Measurements from ENCODE around the gene NDUFAF8.

Gene NDUFAF8

DNA sequence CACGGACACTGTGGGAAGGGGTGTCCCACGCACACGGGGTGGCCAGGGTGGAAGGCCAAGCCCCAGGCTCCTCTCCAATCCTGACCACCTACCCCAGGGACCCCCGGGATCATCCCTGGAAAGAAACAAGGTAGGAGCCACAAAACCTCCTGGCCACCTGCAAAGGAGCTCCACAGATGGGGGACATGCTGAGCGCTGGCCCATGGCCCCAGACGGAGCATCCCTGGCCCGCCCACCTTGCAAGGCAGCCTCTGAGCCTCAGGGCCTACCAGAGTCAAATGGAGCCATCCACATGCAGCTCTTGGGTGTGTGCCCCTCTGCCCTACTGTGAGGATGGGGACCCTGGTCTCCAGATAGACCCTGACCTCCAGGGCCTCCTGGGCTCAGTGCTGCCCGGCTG is 39.7 kb downstream of the NDUFAF8 start:
- DNase-seq, result no peak

DNA sequence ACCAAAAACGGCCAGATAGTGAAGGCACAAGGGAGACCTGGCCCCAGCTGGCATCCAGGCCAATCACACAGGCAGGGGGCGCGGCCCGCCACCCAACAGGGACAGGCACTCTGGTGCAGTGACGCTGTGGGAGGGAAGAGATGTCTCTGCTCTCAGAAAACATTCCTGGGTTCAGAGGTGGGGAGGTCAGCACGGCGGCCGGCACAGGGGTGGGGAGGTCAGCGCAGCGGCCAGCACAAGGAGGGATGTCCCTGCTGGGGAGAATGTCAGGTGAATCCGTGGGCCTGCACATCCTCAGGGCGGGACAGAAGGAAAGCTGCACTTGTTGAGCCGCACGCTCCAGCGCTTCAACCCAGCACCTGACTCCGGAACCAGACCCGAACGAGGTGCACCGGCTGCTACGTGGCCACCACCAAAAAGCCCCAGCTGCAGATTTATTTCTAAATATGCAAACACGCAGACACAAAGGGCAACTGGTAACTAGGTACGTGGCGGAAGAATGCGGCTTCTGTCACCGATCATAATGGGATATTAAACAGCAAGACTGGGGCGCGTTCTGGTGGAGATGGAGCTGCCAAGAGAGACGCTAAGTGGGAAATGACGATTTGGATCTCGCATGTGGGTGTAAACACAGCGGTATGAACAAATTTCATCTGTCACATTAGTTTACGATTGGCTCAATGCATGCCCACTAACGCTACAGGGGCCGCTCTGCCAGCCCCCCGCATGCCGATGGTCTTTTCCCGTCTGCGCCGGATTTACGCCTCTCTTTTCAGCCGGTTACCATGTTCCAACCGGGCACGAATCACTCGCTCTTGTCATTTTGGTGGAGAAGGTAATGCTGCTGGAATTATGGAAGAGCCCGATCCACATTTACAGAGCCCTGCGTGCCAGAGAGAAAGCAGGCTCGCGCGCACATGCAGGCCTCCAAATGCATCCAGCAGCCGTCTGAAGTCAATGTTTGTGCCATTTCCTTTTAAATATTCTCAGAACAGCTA is 40.5 kb downstream of the NDUFAF8 start:
- no peak for DNase-seq

DNA sequence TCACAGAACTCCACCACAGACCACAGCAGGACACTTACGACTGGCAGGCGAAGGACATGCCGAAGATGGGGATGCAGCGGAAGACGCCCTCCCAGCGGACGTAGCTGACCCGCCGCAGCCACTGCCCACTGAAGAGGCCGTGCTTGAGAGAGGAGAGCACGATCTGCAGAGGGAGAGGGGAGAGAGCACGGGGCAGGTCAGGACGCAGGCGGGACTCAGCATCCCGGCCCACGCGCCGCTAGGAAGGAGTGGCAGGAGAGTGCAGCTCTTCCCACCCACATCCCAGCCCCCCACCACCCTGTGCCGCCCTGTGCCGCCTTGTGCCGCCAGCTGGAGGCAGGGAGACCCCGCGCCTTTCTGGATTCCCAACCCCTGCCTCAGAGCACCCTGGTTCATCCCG is 41.5 kb downstream of the NDUFAF8 start:
- no peak for DNase-seq

DNA sequence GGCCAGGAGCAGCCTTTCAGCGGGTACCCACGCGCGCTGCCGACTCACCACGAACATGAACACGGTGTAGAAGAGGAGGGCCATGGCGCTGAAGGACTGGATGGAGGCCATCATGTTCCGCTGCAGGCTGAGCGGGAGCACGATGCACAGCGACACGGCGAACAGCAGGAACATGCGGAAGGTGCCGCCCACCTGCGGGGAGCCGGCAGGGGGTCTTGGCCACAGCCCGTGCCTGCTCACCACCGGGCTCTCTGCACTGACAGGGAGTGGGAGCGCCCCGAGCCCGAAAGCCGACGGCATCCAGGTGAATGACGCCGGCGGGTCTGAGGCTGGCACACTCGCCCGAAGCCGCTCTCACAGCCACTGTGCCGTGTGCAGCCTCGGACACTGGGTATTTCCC is 43.0 kb downstream of the NDUFAF8 start:
- no peak for DNase-seq

DNA sequence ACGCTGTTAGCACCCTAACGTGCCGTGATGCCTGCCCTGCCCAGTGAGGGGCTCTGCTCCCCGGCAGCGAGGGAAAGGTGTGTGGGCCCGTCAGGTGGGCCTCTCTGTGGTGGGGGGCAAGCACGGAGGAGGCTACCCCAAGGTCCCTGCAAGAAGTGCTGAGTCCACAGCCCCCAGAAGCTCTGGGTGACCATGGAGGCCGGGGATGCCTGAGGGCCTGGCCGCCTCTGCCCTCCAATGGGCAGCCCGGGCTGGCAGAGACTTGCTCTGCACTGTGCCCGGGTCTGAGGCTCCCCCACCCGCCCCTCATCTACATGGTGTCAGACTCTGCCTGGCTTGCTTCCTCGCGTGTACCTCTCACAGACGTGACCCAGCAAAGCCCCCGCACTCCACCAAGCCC is 43.8 kb downstream of the NDUFAF8 start:
- no peak for DNase-seq

DNA sequence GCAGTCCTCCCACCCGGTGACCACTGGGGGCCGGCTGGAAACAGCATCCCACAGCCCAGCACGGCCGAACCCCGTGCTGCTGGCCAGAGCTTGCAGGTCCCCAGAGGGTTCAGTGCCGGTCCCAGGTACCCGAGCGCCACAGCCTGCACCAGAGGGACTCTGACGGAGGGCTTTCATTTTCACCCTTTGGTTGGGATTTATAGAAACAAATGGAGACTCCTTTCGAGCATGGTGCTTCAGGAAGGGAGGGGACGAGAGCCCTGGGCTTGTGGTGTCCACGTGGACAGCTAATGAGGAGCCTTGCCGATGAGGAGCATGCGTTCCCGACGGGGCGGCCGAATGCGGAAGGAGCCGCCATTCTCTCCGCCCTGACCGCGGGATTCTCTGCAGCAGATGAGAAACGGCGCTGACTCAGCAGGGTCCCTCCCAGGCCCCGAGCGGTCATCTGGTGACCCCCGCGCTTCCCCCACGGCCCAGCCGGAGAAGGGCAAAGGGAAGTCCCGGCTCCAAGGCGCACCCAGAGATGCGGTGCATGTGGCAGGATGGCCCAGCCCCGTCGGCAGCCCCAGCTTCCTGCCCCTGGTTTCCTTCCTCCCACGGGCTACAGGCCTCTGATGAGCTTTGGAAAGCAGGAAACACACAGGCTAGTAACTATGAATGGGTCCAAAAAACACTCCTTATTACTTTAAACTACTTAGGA is 46.2 kb downstream of the NDUFAF8 start:
- no peak for DNase-seq

DNA sequence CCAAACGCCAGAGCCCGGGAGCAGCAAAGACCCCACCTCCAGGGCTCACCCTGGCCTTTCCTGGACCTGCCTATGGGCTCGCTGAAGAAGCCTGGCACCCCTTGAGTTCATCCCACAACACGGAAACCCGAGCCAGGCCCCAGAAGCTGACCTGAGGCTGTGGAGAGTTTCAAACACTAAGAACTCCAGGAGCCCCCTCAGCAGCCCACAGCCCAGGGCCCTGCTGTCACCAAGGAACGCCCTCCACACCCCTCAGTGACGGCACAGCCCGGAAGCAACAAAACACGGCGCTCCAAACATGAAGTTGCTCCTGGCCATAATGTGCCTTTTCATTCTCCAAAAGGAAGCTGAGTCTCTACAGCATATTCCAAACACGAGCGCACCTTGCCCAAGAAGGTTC is 46.8 kb downstream of the NDUFAF8 start:
- no peak for DNase-seq

DNA sequence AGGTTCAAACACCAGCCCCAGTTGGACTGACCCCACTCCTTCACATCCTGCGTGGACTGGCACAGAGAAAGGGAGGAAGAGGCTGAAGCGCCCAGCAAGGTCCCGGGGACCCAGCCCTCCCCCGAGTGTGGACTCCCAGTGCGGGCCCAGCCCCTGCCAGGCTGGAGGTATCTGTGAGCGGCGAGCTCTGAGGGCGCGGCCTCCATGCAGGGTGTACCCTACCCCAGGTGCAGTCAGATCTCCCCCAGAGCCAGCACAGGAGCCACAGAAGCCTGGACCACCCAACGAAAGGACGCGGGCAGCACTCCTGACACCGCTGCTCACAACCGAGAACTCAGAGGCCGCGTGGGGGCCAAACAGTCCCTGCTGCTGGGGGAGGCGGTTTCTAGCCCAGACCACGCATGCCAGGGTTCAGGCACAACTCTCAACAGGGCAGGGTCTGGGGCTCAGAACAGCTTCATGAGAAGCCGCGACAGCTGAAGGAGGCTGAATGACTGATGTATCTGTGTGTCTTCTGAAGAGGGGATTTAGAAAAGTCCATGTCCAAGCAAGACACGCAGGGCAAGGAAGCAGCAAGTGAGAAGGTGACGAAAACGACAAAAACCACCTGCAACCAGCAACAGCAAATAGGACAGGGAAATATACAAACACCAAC is 47.5 kb downstream of the NDUFAF8 start:
- no peak for DNase-seq

DNA sequence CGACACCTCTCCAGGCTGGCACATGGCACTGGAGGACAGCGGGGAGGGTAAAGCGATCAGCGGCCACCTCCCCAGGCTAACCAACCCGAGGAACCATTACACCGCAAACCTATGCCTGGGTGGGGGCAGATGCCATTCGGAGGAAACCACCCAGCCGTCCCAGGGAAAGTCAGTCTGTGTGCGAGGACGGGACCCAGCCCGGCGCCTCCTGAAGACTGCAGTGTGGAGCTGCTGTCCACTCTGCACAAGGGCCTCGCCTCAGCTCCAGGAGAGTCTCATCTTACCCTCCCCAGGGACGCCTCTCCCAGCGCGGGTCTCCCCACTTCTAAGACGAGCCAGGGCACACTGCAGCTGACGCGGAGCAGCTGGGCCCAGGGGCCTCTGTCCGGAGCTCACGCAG is 48.0 kb downstream of the NDUFAF8 start:
- DNase-seq, result no peak

DNA sequence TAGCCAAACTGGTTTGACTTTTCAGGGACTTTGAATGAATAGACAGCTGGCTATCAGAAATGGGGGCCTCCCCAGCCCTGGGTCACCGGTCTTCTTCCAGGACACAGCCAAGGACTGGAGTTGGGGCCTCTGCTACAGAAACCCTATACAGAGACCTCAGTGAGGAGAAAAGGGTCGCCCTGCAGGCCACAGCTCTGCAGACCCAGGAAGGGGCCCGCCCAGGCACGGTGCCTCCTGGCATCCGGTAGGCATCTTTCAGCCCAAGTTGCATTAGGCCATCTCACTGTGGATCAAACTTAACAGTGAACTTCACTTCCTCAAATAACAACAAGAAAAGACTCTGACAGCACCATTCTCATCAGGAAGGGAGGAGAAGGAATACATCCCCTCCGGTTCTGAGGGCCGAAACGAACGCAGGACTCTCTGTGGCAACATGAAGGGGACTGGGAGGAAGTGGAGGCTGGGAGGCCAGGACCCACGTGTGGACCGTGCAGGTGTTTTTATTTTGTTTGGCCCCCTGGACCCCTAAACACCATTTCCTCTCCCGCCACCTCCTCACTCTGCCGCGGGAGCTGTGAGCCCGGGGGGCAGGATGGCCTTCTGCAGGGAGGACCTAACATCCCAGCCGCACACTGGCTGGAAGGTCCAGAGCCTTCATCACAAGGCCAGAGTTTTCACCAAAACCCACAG is 48.8 kb downstream of the NDUFAF8 start:
- no peak for DNase-seq

DNA sequence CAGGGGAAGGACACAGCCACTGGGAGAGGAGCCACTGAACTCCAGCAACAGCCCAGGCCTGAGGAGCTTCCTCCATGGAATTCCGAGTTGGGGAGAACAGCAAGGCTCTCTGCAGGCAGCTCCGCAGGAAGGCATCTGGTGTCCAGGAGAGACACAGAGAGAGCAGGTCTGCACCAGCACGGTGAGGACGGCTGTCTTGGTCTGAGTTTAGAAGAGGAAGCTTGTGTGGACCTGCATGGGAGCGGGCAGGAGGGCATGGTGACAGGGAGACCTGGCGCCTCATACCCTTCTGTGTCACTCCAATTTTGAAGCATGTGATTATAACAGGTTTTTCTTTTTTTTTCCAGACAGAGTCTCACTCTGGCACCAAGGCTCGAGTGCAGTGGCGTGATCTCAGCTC is 49.6 kb downstream of the NDUFAF8 start:
- no peak for DNase-seq

DNA sequence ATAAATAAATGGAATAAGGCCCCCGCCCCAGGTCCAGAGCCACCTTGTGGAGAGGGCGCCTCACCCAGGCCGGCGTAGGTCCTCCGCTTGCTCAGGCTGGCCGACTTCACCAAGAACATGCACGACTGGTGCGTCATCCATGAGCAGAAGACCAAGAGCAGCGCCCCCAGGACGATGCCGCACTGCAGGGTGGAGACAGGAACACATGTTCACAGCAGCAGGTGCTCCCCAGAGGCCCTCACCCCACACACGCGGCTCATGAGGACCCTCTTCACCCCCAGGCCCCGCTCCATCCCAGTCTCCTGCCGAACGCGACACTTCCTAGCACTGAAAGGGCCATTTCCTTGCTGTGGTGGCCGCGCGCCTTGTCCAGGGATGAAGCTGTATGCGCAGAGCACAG is 50.5 kb downstream of the NDUFAF8 start:
- DNase-seq, result no peak

DNA sequence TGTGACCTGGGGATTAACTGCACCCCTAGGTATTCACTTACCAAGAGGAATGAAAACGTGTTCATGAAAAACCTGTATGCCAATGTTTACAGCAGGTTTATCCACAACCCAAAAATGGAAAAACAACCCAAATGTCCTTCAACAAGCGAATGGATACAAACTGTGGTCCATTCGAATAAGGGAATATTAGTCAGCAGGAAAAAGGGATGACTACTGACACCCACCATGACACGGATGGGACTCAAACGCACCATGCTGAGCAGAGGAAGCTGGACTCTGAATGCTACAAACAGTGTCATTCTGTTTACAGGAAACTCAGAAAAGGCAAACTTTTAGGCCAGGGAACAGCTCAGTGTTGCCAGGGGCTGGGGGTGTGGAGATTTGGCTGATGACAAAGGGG is 51.1 kb downstream of the NDUFAF8 start:
- DNase-seq, result no peak

All from NCI-H1105 treated with DMSO at 0.1 percent for 48 hours (cell line).